Astrocyte of the cerebellum (primary cell): ENCODE results near the gene DNAJC7.

Experiments used
- DNase-seq: peaks from one replicate; pipeline ENCODE4 v3.0.0-alpha.2; 2011; ENCODE audit warnings: low read depth
- H3K4me3 ChIP-seq: 2 replicates; pipeline ENCODE4 v1.5.1; 2011; ENCODE audit warnings: mild to moderate bottlenecking, low read depth, low read length, moderate library complexity
- in situ Hi-C: cut with HindIII; loops from 2 replicates; pipeline ENCODE4 v1.10.0; 2017; ENCODE audit warnings: low sequenced_read_pairs
- TF ChIP-seq, protein P1 (sequence below): IDR thresholded peaks from 2 replicates; pipeline ENCODE4 v1.5.1; 2012; ENCODE audit warnings: low read length, low read depth, moderate library complexity, mild to moderate bottlenecking; ENCODE audit errors: missing control alignments

The DNAJC7 gene

DNA sequence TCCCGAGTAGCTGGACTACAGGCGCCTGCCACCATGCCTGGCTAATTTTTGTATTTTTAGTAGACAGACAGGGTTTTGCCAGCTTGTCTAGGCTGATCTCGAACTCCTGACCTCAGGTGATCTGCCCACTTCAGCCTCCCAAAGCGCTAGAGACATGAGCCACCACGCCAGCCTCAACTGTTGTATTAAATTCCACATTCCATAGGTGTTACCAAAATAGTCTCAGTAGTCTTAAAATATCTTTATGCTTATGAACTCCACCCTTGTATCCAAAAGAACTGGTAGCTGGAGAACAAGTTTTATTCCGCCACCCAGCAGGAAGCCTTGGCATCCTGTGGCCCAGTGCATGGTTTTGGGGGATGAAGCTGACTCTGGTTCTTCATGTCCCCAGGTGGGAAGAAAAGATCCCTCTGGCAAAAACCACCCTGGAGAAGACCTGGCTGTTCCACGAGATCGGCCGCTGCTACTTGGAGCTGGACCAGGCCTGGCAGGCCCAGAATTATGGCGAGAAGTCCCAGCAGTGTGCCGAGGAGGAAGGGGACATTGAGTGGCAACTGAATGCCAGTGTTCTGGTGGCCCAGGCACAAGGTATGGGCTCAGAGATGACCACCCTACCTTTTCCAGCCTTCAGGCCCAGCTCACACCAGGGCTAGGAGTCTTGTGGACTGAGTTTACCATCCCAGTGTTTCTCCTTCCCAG, 68.3 kb downstream of the DNAJC7 start:
- no peak for DNase-seq
- TF ChIP-seq, protein P1, sequence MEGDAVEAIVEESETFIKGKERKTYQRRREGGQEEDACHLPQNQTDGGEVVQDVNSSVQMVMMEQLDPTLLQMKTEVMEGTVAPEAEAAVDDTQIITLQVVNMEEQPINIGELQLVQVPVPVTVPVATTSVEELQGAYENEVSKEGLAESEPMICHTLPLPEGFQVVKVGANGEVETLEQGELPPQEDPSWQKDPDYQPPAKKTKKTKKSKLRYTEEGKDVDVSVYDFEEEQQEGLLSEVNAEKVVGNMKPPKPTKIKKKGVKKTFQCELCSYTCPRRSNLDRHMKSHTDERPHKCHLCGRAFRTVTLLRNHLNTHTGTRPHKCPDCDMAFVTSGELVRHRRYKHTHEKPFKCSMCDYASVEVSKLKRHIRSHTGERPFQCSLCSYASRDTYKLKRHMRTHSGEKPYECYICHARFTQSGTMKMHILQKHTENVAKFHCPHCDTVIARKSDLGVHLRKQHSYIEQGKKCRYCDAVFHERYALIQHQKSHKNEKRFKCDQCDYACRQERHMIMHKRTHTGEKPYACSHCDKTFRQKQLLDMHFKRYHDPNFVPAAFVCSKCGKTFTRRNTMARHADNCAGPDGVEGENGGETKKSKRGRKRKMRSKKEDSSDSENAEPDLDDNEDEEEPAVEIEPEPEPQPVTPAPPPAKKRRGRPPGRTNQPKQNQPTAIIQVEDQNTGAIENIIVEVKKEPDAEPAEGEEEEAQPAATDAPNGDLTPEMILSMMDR = no peak
- in situ Hi-C loops = no loop called here
- no peak overlapping the region for H3K4me3 ChIP-seq

DNA sequence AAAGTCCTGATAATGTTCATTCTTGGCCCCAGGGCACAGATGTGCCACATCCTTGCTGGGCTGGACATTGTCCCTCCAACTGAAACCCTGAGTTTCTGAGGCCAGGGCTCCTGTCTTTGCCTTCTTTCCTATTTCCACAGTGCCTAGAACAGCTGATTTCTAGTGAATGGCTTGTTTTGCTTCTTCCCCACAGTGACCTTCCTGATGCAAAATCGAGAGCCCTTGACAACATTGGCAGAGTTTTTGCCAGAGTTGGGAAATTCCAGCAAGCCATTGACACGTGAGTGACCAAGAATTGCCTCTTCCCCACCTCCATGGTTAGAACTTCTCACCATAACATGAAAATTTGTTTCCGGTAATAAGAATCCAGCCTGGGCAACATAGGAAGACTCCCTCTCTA, 72.3 kb downstream of the DNAJC7 start:
- in situ Hi-C loops = no loop called here
- no peak overlapping the region for H3K4me3 ChIP-seq
- TF ChIP-seq, protein P1 = no peak
- DNase-seq = no peak

DNA sequence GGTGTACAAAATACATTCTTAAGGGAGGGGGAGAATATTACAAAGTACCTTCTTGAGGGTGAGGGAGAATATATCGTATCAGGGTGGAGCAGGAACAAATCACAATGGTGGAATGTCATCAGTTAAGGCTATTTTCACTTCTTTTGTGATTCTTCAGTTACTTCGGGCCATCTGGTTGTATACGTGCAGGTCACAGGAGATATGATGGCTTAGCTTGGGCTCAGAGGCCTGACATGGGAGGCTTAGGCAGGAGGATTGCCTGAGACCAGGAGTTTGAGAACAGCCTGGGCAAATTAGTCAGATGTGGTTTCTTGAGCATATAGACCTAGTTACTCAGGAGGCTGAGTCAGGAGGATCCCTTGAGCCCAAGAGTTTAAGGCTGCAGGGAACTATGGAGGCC, 73.7 kb downstream of the DNAJC7 start:
- TF ChIP-seq, protein P1 = no peak
- in situ Hi-C loops = no loop called here
- no peak overlapping the region for H3K4me3 ChIP-seq
- DNase-seq = no peak

DNA sequence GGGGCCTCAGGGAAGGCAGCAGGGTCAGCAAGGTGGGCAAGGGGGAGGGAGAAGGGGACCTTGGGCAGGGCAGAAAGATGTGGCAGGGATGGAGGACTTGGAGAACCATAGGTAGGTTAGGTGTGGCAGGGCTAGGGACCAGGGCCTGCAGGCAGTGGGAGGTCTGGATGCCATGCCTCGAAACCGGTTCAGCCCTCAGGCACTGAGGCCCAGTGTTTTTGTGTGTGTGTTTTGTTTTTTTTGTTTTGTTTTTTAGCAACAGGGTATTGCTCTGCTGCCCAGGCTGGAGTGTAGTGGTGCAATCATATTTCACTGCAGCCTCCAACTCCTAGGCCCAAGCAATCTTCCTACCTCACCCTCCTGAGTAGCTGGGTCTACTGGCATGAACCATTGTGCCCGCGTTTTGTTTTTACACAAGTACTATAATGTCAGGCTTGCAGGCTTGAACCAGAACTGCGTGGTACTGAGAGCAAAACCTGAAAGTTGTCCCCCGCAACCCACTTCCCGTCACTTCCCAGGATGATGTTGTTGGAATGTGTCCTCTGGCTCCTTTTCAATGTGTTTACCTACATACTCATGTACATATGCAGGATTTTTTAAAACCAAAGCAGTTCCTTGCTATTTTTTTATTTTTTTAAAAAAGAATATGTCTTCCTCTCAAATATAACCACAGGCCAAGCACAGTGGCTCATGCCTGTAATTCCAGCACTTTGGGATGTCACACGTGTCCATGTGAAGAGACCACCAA, 74.4 kb downstream of the DNAJC7 start:
- in situ Hi-C loops = no loop called here
- DNase-seq = no peak
- H3K4me3 ChIP-seq = no peak overlapping the region
- TF ChIP-seq, protein P1 = no peak

DNA sequence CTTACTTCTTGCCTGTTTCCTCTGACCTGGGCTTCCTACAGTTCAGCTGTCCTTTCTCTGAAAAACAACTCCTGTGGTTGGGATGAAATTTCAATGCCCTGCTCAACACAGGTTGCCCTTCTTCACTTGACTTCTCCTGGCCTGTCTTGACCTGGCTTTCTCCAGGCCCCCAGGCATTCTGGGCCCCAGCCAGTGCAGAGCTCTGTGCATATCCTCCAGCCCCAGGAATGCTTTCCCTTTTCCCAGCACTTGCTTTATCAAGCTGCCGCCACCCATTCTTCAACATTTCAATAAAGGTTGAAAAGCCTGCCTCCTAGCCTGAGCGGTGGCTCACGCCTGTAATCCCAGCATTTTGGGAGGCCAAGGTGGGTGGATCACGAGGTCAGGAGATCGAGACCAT, 76.1 kb downstream of the DNAJC7 start:
- no peak overlapping the region for H3K4me3 ChIP-seq
- TF ChIP-seq, protein P1 = no peak
- in situ Hi-C loops = no loop called here
- no peak for DNase-seq

DNA sequence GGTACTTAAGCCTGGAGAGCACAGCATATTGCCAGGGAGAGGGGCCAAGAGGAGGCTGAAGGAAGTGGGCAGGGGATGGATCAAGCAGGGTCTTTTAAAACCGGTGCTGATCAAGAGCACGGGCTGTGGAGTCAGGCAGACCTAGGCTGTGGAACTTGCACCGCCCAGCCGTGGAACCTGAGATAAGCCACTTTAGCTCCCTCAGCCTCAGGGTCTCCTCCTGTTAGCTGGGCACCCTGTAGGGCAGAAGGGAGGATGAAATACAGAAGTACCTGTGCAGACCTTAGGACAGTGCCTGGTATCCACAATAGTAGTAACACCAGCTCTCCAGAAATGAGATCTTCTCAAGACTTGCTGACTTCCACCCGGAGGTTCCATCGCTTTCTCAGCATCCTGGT, 77.5 kb downstream of the DNAJC7 start:
- no peak for DNase-seq
- no peak overlapping the region for H3K4me3 ChIP-seq
- in situ Hi-C loops = no loop called here

More for the DNA sequence above, 77.5 kb downstream of the DNAJC7 start:
- TF ChIP-seq, protein P1 = no peak
